ENCODE data around the gene NUDCD3.
"Not testable (repeated sequence)": the region's sequence is repeated elsewhere in the genome, so short reads cannot be mapped to it uniquely, and the experiment has no call there.

The NUDCD3 gene

DNA sequence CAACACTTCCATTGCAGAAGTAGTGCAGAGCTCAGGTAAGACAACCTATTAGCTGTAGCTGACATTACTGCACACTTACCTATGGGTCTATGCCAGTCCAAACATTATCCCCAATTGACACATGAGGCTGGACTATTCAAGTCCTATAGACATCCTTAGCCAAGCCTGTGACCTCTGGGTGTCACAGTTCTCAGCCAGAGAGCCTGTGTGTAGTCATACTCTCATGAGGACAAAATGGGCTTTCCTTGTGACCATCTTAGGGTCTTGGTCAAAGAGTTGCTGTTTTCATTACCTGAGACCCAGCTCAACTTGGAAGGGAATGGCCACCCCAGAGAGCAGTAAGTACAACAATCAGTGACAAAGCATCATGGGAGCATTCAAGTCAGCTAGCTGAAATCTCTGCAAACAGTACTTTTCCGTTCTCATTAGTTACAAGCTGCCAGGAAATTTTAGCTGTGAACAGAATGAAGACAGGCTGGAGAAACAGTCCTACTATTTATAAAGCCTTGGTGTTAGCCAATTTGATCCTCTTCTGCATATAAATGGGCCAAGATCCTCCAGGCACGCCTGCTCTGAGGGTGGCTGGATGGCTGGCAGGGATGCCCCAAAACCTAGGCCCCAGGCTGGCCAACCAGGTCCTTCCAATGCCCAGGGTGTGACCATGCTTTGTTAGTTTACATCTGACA is 44.3 kb downstream of the NUDCD3 start:
- DNase-seq = no peak

DNA sequence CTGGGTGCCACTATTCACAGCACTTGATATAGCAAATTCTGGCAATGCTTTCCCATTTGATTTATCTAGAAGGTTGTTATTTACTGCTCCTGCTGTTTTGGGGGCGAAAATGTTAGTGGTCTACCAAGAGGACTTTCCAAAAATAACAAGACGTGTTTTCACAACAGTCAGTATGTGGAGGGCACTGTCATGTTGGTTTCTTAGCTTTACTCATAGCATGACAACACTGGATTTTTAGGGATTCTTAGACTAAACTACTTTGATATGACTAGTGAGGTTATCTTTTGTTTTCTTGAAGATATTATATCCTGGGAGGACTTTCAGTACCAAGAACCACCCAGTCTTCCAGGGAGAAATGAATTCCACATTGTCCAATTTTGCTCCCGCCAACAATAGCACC is 49.4 kb downstream of the NUDCD3 start:
- DNase-seq = no peak

DNA sequence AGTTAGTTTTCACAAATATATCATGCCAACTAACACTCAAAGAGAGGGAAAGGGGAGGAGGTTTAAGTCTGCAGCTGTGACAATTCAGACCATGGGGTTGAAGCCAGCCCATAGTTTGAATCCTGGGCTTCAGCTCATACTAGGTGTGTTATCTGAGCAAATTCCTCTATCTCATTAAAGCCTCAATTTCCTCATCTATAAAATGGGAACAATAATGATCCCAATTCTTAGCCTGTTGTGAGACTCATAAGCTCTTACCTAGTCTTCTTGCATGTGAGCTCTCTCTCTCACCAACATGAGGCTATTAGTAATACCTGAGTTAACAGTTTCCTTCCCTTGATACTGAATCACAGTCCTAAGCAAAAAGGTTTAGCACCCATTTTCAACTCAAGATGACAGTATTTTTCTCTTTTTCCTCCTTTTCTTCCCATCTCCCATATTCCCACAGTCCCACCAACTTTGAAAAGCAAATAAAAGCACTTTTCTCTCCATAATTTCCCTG is 49.8 kb downstream of the NUDCD3 start:
- no peak for DNase-seq

DNA sequence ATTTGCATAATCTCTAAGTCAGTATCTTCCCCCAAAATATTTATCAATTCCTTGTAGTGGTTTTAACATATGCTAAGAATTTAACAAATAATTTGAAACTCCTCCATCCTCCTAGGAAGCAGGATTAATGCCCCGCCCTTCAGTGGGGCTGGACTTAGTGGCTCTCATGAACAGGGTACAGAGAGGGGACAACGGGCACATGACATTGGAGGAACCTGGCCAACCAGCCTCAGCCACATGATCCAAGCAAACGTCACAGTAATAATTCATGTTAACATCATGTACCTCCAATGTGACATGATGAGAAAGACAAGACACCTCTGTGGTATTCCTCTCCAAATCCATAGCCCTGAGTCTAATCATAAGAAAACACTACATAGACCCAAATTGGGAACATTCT is 50.5 kb downstream of the NUDCD3 start:
- DNase-seq = no peak

DNA sequence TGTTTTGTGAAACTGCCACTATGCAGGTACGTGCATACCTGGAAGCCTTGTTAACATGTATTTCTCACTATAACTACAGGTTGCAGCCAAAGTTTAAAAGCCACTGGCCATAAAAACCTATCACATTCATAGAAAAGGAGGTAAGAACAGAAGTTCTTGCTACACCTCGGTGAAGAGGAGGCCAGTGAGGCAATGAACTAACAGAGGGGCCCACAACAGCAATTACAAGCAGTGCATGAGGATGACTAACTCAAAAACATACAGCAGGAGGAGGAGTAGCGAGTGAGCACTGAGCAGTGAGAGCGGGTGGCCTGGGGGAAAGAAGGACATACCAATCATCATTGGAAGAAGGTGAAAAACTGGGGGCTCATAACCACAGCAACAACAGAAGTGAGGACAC is 51.6 kb downstream of the NUDCD3 start:
- DNase-seq = no peak

DNA sequence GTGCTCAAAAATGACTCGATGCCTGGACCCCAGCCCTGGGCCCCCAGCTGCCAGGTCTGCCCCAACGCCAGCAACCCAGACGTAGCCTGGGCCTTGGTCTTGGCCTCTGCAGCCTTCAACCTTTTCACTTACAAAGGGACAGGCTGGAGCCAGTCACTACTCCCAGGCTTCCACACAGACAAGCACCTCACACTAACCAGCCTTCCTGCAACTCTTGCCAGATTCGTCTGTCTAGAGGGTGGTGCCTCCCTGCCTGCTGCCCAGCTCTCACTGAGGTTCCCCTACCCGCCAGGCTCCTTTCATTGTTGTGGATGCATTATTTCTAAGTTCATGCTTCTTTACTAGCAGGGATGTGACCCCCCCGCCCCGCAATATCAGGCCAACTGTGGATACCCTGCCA is 56.3 kb downstream of the NUDCD3 start:
- no peak for DNase-seq

DNA sequence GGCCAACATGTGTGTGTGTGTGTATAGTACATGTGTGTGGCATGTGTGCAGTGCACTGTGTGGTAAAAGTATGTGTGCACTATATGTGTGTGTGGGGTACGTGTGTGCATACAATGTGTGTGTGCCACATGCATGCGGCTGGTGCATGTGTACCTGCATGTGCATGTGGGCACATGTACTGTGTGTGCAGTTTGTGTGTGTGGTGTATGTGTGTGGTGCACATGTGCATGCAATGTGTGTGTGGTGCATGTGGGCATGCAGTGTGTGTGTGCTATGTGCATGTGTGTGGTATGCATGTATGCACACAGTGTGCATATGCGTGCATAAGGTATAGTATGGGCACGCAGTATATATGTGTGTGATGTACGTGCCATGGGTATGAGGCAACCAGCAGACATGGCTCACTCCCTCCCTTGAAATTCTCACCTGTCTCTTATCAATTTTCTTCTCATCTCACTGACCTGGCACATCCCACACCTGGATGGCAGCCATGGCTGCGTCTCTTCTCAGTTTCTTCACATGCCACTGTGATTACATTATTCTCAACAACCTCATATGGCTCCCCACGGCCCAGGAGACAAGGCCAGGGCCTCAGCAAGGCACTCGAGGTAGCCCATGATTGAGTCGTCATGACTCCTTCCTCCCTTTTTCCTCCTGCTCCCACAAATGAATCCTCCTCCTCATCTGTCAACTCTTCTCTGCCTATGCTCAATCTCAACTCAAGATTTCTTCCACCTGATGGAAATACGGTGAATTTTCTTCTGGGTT is 57.0 kb downstream of the NUDCD3 start:
- DNase-seq = no peak

DNA sequence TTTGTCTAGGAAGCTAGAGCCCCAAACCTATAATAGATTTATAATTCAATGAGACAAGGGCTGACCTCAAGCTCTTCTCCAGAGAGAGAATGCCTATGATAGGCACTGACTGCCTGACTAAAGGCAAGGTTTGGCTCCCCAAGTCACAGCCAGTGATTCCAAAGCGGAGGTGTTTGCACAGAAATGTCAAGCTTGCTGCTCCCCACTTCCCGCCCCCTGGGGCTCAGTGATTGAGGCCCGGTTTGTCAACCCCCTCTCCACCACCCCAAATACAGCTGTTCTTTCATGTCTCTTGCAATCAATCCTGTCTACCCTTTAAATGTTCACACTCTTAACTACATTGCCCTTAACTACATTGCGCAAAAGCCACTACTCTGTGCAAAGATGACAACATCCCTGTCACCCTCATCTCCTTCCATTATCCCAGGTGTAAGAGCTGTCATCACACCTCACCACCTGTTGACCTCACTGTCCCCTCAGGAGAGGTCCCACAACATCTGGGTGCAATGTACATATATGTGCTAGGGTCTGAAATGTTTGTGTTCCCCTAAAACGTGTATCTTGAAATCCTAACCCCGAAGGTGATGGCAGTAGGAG is 58.0 kb downstream of the NUDCD3 start:
- no peak for DNase-seq

DNA sequence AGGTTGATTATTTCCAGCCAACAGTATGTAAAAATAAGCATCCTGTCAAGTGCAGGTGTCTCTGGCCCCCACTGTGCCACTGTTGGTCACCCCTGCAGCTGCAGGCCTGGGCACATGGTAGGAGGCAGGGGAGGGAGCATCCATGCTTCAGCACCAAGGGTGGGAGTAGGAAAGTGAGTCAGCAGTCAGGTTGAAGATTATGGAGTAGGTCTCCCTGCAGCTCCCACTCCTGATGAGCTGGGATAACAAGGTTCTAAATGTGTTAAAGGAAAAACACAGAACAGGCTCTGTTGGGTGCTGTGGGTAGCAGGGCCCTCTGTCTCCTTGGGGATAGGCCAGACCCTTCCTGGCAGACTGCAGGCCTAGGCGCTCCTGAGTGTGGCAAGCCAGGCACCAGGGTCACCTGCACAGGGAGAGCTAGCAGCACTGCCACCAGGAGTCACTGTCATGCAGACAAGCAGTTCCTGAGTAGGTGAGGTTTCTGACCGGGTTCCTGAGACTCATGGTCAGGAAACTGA is 59.3 kb downstream of the NUDCD3 start:
- DNase-seq = no peak

DNA sequence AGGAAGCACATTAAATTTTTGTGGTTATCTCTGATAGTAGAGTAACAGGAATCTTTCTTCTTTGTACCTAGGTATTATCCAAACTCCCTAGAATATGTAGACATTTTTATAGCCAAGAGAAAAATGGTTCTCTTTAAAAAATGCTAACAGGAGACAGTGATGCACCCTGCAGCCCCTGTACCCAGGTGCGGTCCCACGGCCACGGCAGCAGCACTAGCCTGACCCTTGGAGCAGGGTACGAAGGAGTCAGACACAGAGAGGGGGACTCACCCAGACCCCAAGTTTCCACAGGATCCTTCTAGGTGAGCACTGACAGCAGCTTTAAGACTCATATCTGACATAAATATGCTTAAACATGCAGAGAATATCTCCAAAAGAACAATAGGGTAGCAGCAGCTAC is 60.4 kb downstream of the NUDCD3 start:
- no peak for DNase-seq

DNA sequence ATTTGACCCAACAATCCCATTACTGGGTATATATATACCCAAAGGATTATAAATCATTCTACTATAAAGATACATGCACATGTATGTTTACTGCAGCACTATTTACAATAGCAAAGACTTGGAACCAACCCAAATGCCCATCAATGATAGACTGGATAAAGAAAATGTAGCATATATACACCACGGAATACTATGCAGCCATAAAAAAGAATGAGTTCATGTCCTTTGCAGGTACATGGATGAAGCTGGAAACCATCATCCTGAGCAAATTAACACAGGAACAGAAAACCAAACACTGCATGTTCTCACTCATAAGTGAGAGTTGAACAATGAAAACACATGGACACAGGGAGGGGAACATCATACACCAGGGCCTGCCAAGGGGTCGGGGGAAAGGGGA is 65.7 kb downstream of the NUDCD3 start:
- DNase-seq = not testable (repeated sequence)

DNA sequence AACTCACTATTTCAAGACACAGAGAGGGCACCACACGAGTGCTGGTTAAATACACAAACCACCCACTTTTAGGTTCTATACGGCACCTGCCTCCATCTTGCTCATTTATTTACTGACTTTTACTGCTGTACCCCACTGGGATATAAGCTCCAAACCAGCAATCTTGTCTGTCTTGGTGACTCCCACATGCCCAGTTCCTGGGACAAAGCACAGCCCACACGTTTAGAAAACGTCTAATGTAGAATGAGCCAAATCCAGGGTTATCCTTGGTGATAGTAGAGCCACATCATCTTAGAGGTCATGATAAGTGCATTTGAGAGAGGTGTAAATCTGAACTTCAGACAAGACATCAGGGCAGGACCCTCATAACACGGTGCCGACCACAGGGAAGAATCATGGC is 73.5 kb downstream of the NUDCD3 start:
- DNase-seq = no peak

DNA sequence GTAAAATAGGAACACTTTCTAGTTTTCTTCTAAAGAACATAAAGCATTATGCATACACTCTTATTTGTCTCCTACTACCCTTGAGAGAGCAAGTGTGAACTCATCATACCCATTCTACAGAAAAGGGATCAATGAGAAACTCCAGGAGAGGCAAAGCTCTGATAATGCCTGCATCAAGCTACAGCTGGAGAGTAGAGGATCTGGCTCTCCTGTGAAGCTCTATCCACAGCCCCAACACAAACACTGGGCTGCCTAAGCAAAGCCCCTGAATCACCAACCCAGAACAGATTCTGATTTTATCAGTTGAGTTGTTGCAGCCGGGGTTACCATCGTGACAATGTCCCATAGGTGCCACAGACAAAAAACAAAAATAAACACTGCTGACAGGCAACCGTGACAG is 74.9 kb downstream of the NUDCD3 start:
- no peak for DNase-seq

DNA sequence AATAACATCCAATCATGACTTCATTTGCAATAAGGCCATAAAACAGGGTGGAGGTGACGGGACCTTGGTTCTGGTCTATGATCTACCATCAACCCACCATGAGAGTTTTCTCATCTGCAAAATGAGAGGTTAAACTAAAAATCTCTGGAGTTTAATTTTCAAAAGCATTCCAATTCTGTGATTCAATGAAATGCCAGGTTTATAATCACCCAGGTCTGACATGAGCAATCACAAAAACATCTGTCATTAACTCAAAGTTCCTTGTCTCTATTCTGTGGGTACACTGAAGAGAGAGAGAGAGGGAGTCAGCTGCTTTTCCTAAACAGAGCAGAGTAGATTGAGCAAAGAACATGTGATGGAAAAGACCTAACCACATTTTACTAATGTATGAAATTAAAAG is 75.4 kb downstream of the NUDCD3 start:
- no peak for DNase-seq

DNA sequence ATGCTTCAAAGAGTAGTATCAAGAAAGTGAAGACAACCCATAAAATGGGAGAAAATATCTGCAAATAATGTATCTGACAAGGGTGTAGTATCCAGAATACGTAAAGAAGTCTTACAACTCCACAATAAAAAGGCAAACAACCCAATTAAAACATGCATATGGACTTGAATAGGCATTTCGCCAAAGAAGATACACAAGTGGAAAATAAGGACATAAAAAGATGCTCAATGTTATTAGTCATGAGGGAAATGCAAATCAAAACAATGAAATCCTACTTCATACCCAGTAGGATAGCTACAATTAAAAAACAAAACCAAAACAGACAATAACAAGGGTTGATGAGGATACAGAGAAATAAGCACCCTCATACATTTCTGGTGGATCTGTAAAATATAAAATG is 79.2 kb downstream of the NUDCD3 start:
- no peak for DNase-seq

DNA sequence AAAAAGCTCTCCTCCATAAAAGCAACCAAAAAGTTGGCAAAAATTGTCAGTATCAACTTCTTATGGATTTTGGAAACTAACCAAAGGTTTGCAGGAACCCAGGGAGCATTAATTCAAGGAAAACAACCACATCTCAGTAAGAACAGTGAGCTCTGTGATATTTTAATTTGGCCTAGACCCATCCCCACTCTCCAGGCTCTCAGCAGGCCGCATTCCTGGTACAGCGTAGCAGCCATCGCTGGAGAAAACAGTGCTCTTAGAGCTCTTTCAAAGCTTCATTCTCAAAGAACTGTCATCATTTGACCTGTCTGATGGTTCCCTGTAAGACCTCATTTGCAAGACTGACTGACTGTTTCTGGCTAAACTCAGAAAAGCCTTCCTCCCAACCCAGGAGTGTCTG is 81.9 kb downstream of the NUDCD3 start:
- no peak for DNase-seq

DNA sequence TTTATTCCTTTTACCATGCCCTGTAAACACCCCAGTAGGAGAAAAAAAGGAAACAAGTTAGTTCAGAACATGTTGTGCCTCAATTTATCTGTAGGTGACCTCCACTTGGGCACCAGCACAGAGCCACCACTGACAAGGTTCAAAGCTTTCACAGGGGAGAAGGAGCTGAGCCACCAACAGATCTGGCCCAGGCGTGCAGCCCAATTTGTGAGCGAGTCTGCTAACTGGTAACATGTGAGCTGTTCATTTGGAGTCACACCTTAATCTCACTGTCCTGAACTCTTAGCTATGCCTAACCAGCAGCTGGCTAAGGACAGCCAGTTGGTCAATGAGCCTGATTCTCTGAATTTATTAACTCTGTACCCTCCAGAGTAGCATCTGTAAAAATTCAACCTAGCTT is 86.7 kb downstream of the NUDCD3 start:
- DNase-seq = no peak

DNA sequence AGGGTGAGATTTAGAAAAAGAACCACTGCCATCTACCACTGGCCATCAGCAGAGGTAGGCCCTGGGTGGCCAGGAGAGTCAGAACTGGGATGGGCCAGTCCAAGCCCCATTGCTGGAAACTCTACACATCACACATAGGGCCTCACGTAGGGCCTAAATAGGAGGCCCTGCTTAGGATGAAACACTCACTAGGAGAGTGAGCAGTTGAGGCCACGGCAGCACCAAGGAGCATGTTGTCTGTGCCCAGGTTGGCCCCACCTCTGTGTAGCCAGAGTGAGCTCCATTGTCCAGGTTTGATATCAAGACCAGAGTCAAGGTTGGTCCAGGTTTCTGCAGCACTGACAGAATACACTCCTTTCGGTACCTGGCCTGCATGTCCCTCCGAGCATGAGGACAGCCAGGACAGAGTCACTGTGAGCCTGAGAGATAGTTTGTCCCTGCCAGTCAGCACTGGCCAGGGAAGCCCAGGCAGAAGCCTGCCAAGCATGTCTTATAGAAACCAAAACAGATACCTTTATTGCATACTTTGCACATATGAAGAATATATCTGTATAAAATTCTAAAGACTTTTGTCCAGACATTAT is 87.2 kb downstream of the NUDCD3 start:
- no peak for DNase-seq

DNA sequence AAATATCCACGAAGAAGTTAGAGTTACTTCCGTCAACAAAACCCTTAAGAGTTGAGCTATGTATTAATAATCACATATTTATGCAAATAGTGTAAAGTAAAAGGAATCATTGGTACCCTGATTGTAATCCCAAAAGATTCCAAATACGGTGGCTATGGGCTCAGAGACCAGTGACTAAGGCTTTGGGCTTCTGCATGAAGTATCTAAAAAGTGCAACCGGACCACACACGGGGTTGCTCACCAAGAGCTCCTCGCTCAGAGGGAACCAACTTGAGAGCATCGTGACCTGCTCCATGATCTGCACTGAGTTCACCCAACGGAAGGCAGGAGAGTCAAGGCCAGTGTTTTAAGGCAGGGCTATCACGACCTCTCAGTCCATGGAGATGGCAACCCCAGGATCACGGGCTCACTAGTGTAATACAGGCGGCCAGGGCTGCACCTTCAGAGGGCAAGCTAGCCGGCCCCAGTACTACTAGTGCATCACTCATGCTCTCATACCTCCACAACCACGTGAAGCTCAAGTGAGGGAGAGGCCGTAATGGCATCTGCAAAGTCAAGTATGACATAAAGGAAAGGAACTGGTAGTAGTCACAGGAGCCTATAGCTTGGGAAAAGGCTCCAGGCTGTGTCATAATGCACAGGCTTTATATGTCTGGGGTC is 87.9 kb downstream of the NUDCD3 start:
- no peak for DNase-seq

DNA sequence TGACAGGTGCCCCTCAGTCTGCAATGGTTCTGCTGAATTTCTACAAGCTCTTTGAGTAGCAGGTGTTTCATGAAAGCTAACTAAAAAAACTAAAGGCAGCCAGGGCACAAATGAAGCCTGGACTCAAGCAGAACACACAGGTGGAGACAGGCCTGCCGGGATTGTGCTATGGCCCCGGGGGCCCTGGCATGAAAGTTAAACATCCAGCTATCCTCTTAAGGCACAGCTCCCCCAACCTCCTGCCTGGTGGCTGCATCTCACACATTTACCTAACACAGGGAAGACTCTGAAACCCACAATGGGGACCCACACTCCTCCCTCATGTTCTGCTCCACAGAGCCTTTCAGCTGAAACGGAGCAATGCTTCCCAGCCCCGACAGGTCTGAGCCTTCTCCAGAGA is 88.8 kb downstream of the NUDCD3 start:
- DNase-seq = no peak

DNA sequence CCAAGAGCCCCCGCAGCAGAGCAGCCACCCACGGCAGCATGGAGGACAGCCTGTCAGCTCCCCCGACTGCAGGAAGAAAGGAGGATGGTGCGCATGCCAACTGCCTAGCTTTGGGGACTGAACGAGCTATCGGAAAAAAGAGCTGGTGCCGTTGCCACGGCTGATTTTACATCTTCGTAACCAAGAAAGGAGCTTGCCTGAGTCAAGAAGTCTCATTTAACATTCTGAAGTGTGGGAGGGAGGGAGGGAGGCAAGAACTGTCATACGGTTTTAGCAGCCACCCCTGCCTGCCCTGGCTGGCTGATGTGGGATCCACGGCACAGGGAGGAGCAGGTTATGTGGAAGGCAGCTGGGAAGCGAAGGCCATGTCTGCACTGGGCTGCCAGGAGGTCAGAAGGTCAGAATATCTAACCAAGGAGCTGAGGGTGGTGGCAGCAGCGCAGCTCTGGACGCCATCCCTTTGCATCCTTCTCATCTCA is 90.4 kb downstream of the NUDCD3 start:
- DNase-seq = no peak

DNA sequence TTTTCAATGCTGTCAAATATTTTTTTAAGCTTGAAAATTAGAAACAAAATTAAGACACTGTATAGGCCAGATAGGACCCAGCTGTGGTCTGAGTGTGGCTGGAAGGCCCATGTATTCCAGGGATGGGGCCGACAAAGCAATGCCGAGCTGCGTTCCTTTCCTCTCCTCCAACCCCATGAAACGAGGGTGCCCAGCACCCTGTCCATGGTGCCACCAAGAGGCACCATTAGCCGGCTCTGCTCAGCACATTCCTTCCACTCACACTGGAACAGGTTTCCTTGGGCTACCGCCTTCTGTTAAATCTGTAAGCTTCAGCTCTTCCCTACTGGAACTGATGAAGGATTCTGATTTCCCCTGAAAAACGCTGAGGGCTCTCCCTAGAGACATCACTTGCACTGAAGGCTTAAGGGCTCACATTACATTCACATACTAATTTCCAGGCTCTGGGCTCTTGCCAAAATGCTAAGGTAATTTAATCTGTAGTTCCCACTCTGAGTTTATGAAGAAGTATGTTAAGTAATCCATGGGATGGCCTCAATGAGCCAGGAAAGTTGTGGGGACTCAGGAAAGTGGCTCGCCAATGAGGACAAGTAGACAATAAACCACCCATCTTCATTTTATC is 91.4 kb downstream of the NUDCD3 start:
- DNase-seq = no peak
